H9 (cell line): ENCODE data around the gene CLEC14A. TPM values are rescaled to one million over a fixed set of nuclear protein-coding genes. Genes with fewer than 3 reads are reported as not detected.

Experiments
- DNase-seq: peaks from one replicate; pipeline ENCODE4 v3.0.0-alpha.2; 2017
- H2AFZ ChIP-seq: one replicate; pipeline ENCODE4 v1.6.1; 2013; ENCODE audit warnings: mild to moderate bottlenecking, low read length, control low read depth, moderate library complexity
- H2AK5ac ChIP-seq: 2 replicates; pipeline ENCODE4 v1.6.1; 2013; ENCODE audit warnings: low read length, control low read depth, mixed read lengths; ENCODE audit not compliant: insufficient read length
- H2BK120ac ChIP-seq: one replicate; pipeline ENCODE4 v1.6.1; 2013; ENCODE audit warnings: low read depth, mild to moderate bottlenecking, low read length, control low read depth, inconsistent platforms; ENCODE audit not compliant: poor library complexity, severe bottlenecking
- H2BK12ac ChIP-seq: 2 replicates; pipeline ENCODE4 v1.6.1; 2013; ENCODE audit warnings: low read length, control low read depth, mixed read lengths, low read depth; ENCODE audit not compliant: insufficient read length
- H2BK15ac ChIP-seq: 2 replicates; pipeline ENCODE4 v1.6.1; 2013; ENCODE audit warnings: low read depth, low read length, control low read depth
- H2BK20ac ChIP-seq: one replicate; pipeline ENCODE4 v1.6.1; 2013; ENCODE audit warnings: low read depth, mild to moderate bottlenecking, low read length, control low read depth, inconsistent platforms; ENCODE audit not compliant: poor library complexity, severe bottlenecking
- H2BK5ac ChIP-seq: 2 replicates; pipeline ENCODE4 v1.6.1; 2013; ENCODE audit warnings: low read length, control low read depth, mixed read lengths; ENCODE audit not compliant: insufficient read length
- H3K14ac ChIP-seq: 2 replicates; pipeline ENCODE4 v1.6.1; 2013; ENCODE audit warnings: low read length, control low read depth; ENCODE audit not compliant: insufficient read depth
- H3K18ac ChIP-seq: 2 replicates; pipeline ENCODE4 v1.6.1; 2013; ENCODE audit warnings: low read depth, mild to moderate bottlenecking, mixed read lengths, low read length, control low read depth; ENCODE audit not compliant: insufficient read length
- H3K23ac ChIP-seq: 2 replicates; pipeline ENCODE4 v1.6.1; 2013; ENCODE audit warnings: low read length, control low read depth, mixed read lengths, low read depth; ENCODE audit not compliant: insufficient read length
- H3K23me2 ChIP-seq: 2 replicates; pipeline ENCODE4 v1.6.1; 2013; ENCODE audit warnings: low read depth, mild to moderate bottlenecking, mixed read lengths, low read length, control low read depth; ENCODE audit not compliant: insufficient read length, poor library complexity, severe bottlenecking
- H3K27ac ChIP-seq: 2 replicates; pipeline ENCODE4 v1.5.1; 2013; ENCODE audit warnings: low read length, control low read depth, mixed read lengths, low read depth; ENCODE audit not compliant: insufficient read length
- H3K27me3 ChIP-seq: 2 replicates; pipeline ENCODE4 v1.6.1; 2013; ENCODE audit warnings: low read length, control low read depth, inconsistent platforms; ENCODE audit not compliant: insufficient read depth
- H3K4ac ChIP-seq: 2 replicates; pipeline ENCODE4 v1.6.1; 2013; ENCODE audit warnings: low read depth, mild to moderate bottlenecking, control low read depth, inconsistent platforms, low read length, moderate library complexity
- H3K4me1 ChIP-seq: 2 replicates; pipeline ENCODE4 v1.6.1; 2013; ENCODE audit warnings: low read length, control low read depth, inconsistent platforms; ENCODE audit not compliant: insufficient read depth
- H3K4me2 ChIP-seq: 2 replicates; pipeline ENCODE4 v1.6.1; 2013; ENCODE audit warnings: low read length, control low read depth, mixed read lengths; ENCODE audit not compliant: insufficient read length, insufficient read depth
- H3K56ac ChIP-seq: 2 replicates; pipeline ENCODE4 v1.6.1; 2013; ENCODE audit warnings: low read depth, mild to moderate bottlenecking, mixed read lengths, low read length, control low read depth; ENCODE audit not compliant: insufficient read length
- H3K79me1 ChIP-seq: 2 replicates; pipeline ENCODE4 v1.6.1; 2013; ENCODE audit warnings: low read depth, mild to moderate bottlenecking, moderate library complexity, low read length, control low read depth, inconsistent platforms; ENCODE audit not compliant: insufficient read depth, poor library complexity, severe bottlenecking
- H3K79me2 ChIP-seq: 2 replicates; pipeline ENCODE4 v1.6.1; 2013; ENCODE audit warnings: low read length, control low read depth, inconsistent platforms; ENCODE audit not compliant: insufficient read depth
- H3K9ac ChIP-seq: 2 replicates; pipeline ENCODE4 v1.6.1; 2013; ENCODE audit warnings: low read length, control low read depth, mixed read lengths; ENCODE audit not compliant: insufficient read length; ENCODE audit errors: extremely low read depth
- H3K9me3 ChIP-seq: one replicate; pipeline ENCODE4 v1.6.1; 2013; ENCODE audit warnings: low read depth, low read length, inconsistent platforms; ENCODE audit not compliant: control insufficient read depth
- H3T11ph ChIP-seq: one replicate; pipeline ENCODE4 v1.6.1; 2013; ENCODE audit warnings: mild to moderate bottlenecking, low read length, control low read depth, inconsistent platforms
- H4K20me1 ChIP-seq: one replicate; pipeline ENCODE4 v1.6.1; 2013; ENCODE audit not compliant: control insufficient read depth, insufficient read length, insufficient read depth
- H4K5ac ChIP-seq: 2 replicates; pipeline ENCODE4 v1.6.1; 2013; ENCODE audit warnings: low read depth, mild to moderate bottlenecking, mixed read lengths, low read length, control low read depth; ENCODE audit not compliant: insufficient read length
- H4K8ac ChIP-seq: replicated peaks from 2 replicates; pipeline ENCODE4 v1.6.1; 2013; ENCODE audit warnings: low read length, control low read depth, mixed read lengths, low read depth; ENCODE audit not compliant: insufficient read length
- H4K91ac ChIP-seq: 2 replicates; pipeline ENCODE4 v1.6.1; 2013; ENCODE audit warnings: low read depth, mild to moderate bottlenecking, moderate library complexity, mixed read lengths, low read length, control low read depth; ENCODE audit not compliant: insufficient read length
- H3K27ac Mint-ChIP-seq, 3 experiments: 2 replicates in 2 of 3; 3 replicates in 1 of 3; pipeline ENCODE4 v1.8.0; 2020 to 2021; ENCODE audit warnings: mixed read lengths in 3 of 3, mild to moderate bottlenecking in 1 of 3, moderate library complexity in 1 of 3
- H3K27me3 Mint-ChIP-seq: 2 replicates; pipeline ENCODE4 v1.8.0; 2021; ENCODE audit warnings: low read depth, mild to moderate bottlenecking, moderate library complexity, mixed read lengths
- H3K36me3 Mint-ChIP-seq, 3 experiments: 2 replicates in 2 of 3; 3 replicates in 1 of 3; pipeline ENCODE4 v1.8.0; 2020 to 2021; ENCODE audit warnings: low read depth in 3 of 3, mixed read lengths in 3 of 3; ENCODE audit not compliant: insufficient read depth in 1 of 3
- H3K4me1 Mint-ChIP-seq, 2 experiments: 2 replicates each; pipeline ENCODE4 v1.8.0; 2020; ENCODE audit warnings: mixed read lengths in 2 of 2
- H3K4me3 Mint-ChIP-seq, 2 experiments: 2 replicates in 1 of 2; 3 replicates in 1 of 2; pipeline ENCODE4 v1.8.0; 2020 to 2021; ENCODE audit warnings: mild to moderate bottlenecking in 2 of 2, mixed read lengths in 2 of 2, moderate library complexity in 1 of 2
- H3K9me3 Mint-ChIP-seq, 2 experiments: 2 replicates in 1 of 2; 3 replicates in 1 of 2; pipeline ENCODE4 v1.8.0; 2020; ENCODE audit warnings: mild to moderate bottlenecking in 2 of 2, mixed read lengths in 2 of 2, moderate library complexity in 1 of 2
- total RNA-seq: library from RNA; stranded (reverse); gene quantifications from 2 replicates; pipeline ENCODE4 v1.2.1, GENCODE V29; 2021
- TF ChIP-seq, protein P1 (sequence below): fragments of 200-600 bp; sonication (generic); conservative IDR thresholded peaks from 3 replicates; pipeline ENCODE4 v1.8.0; 2021; ENCODE audit warnings: antibody characterized with exemption, mild to moderate bottlenecking

The CLEC14A gene
- total RNA-seq, 1 experiment from 2014 or later, result not detected

DNA sequence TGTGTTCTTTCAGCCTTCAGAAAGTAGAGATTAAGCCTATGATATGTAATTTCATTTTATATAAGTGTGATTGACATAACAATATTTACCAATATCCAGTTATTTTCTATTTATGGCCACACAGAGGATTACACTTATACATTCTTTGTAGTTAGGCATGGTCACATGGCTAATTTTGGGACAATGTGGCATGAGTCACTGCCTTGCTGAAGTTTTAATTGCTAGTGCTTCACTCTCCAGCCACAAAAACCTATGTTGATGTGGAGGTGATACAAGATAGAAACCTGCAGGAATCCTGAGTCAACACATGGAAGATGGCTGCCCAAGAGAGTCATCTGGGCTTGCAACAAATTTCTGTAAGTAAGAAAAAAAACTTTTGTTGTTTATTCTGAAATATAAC, 17.0 kb downstream of the CLEC14A start:
- Histone ChIP-seq H3K4ac (no peak overlapping the region), H2AFZ (no peak overlapping the region), H3K79me1 (no peaks in the 10 kb centered on the region), H3K4me2 (no peak overlapping the region), H2BK5ac (no peak overlapping the region), H3K4me1 (no peaks in the 10 kb centered on the region), H3K9ac (no peak overlapping the region), H3K79me2 (no peaks in the 10 kb centered on the region), H3K27ac (no peak overlapping the region), H3K23me2 (no peaks in the 10 kb centered on the region), H2BK120ac (no peak overlapping the region), H3K18ac (no peak overlapping the region), H2BK20ac (no peak overlapping the region), H3K9me3 (no peaks in the 10 kb centered on the region), H3K23ac (no peak overlapping the region), H2AK5ac (no peak overlapping the region), H4K5ac (no peak overlapping the region), H3T11ph (no peak overlapping the region), H4K20me1 (no peaks in the 10 kb centered on the region), H2BK15ac (no peak overlapping the region), H4K8ac (no peak overlapping the region), H4K91ac (no peak overlapping the region), H3K56ac (no peak overlapping the region), H2BK12ac (no peak overlapping the region), H3K14ac (no peak overlapping the region), H3K27me3 (no peaks in the 10 kb centered on the region; the same call in 1 of the 2 replicates)
- no peaks in the 10 kb centered on the region for H3K4me1 Mint-ChIP-seq
- H3K9me3 Mint-ChIP-seq, result no peaks in the 10 kb centered on the region
- H3K36me3 Mint-ChIP-seq, result no peaks in the 10 kb centered on the region
- no peak overlapping the region for H3K4me3 Mint-ChIP-seq
- DNase-seq, result no peak
- TF ChIP-seq, protein P1, sequence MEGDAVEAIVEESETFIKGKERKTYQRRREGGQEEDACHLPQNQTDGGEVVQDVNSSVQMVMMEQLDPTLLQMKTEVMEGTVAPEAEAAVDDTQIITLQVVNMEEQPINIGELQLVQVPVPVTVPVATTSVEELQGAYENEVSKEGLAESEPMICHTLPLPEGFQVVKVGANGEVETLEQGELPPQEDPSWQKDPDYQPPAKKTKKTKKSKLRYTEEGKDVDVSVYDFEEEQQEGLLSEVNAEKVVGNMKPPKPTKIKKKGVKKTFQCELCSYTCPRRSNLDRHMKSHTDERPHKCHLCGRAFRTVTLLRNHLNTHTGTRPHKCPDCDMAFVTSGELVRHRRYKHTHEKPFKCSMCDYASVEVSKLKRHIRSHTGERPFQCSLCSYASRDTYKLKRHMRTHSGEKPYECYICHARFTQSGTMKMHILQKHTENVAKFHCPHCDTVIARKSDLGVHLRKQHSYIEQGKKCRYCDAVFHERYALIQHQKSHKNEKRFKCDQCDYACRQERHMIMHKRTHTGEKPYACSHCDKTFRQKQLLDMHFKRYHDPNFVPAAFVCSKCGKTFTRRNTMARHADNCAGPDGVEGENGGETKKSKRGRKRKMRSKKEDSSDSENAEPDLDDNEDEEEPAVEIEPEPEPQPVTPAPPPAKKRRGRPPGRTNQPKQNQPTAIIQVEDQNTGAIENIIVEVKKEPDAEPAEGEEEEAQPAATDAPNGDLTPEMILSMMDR, result no peak
- H3K27ac Mint-ChIP-seq, result no peak overlapping the region
- peaks cover 61% of the 10 kb centered on the region for H3K27me3 Mint-ChIP-seq
